K562 (cell line): Measurements from ENCODE around the gene SSR2. TPM values are rescaled to one million over a fixed set of nuclear protein-coding genes. Genes with fewer than 3 reads are reported as not detected.

Experiments
- HINFP ChIP-seq: fragments of 450-650 bp; conservative IDR thresholded peaks from 2 replicates; pipeline ENCODE4 v1.6.1; 2016; ENCODE audit warnings: missing genetic modification characterization, low read depth, mild to moderate bottlenecking, control low read depth, missing compliant biosample characterization
- IRF1 ChIP-seq: sonication (generic); formaldehyde crosslinking; IDR thresholded peaks from 2 replicates; pipeline ENCODE4 v1.8.0; 2022; ENCODE audit warnings: missing genetic modification reagents, mild to moderate bottlenecking, borderline replicate concordance
- MEIS2 ChIP-seq: fragments of 450-650 bp; IDR thresholded peaks from 2 replicates; pipeline ENCODE4 v1.6.1; 2014; ENCODE audit warnings: mild to moderate bottlenecking; ENCODE audit not compliant: partially characterized antibody
- PBX2 ChIP-seq, 2 experiments: IDR thresholded peaks in 1 of 2; conservative IDR thresholded peaks in 1 of 2; 2 replicates each; pipeline ENCODE4 v1.6.1; 2016; ENCODE audit warnings: low read depth in 2 of 2, mild to moderate bottlenecking in 1 of 2, missing compliant biosample characterization in 1 of 2, missing genetic modification characterization in 1 of 2, moderate library complexity in 1 of 2
- PCBP1 ChIP-seq: fragments of 200-400 bp; formaldehyde crosslinking; IDR thresholded peaks from 2 replicates; pipeline ENCODE4 v1.6.1; 2018; ENCODE audit warnings: mild to moderate bottlenecking, low read depth, low read length; ENCODE audit not compliant: poor library complexity, severe bottlenecking
- RCOR1 ChIP-seq, 2 experiments: IDR thresholded peaks; 2 replicates each; pipeline ENCODE4 v1.6.1; 2012; ENCODE audit warnings: low read depth in 2 of 2, low read length in 2 of 2, borderline replicate concordance in 1 of 2, improper control_type of control experiment in 1 of 2
- TCF3 ChIP-seq: sonication (generic); formaldehyde crosslinking; IDR thresholded peaks from 2 replicates; pipeline ENCODE4 v1.4.0; 2020; ENCODE audit warnings: mild to moderate bottlenecking, missing genetic modification reagents
- ZNF707 ChIP-seq: fragments of 250-450 bp; sonication (Bioruptor Pico); conservative IDR thresholded peaks from 2 replicates; pipeline ENCODE4 v1.8.0; 2022; ENCODE audit warnings: inconsistent platforms, mild to moderate bottlenecking, moderate library complexity
- polyA plus RNA-seq, 8 experiments: library from polyadenylated mRNA; depleted of rRNA in 4 of 8; stranded (reverse) in 5 of 8; unstranded in 3 of 8; fragments of >200 nt; fragmentation: Nextera tagmentation in 2 of 8; fragmentation: Illumina TruSeq in 1 of 8; extraction: Ambion mirVana in 2 of 8; extraction: Trizol in 1 of 8; gene quantifications; 2 replicates each; pipeline versions ENCODE4 v1.2.1 to v1.2.3, GENCODE V29; 2011 to 2014; ENCODE audit warnings: inconsistent platforms in 1 of 8, missing spikeins in 1 of 8
- total RNA-seq, 7 experiments: library from RNA; depleted of rRNA in 6 of 7; stranded (reverse); fragments of >200 nt in 6 of 7; fragmentation: Illumina TruSeq in 2 of 7; extraction: Trizol in 2 of 7; gene quantifications; 2 replicates each; pipeline versions ENCODE4 v1.2.1 to v1.2.3, GENCODE V29; 2011 to 2021; ENCODE audit warnings: low replicate concordance in 1 of 7
- TF ChIP-seq, protein P1 (sequence below), 2 experiments: fragments of 450-650 bp in 1 of 2; sonication (generic) in 1 of 2; formaldehyde crosslinking in 1 of 2; IDR thresholded peaks; 2 replicates each; pipeline versions ENCODE4 v1.7.1 to v1.9.0; 2016 to 2022; ENCODE audit warnings: inconsistent platforms in 1 of 2, mild to moderate bottlenecking in 1 of 2, missing genetic modification reagents in 1 of 2

Gene SSR2
- total and polyA plus RNA-seq, 9 of the 15 experiments (the other 6 are each of a cell fraction or from before 2014, with no cell fraction given) = 161 to 411 (median 240) TPM

- TF ChIP-seq, protein P1, sequence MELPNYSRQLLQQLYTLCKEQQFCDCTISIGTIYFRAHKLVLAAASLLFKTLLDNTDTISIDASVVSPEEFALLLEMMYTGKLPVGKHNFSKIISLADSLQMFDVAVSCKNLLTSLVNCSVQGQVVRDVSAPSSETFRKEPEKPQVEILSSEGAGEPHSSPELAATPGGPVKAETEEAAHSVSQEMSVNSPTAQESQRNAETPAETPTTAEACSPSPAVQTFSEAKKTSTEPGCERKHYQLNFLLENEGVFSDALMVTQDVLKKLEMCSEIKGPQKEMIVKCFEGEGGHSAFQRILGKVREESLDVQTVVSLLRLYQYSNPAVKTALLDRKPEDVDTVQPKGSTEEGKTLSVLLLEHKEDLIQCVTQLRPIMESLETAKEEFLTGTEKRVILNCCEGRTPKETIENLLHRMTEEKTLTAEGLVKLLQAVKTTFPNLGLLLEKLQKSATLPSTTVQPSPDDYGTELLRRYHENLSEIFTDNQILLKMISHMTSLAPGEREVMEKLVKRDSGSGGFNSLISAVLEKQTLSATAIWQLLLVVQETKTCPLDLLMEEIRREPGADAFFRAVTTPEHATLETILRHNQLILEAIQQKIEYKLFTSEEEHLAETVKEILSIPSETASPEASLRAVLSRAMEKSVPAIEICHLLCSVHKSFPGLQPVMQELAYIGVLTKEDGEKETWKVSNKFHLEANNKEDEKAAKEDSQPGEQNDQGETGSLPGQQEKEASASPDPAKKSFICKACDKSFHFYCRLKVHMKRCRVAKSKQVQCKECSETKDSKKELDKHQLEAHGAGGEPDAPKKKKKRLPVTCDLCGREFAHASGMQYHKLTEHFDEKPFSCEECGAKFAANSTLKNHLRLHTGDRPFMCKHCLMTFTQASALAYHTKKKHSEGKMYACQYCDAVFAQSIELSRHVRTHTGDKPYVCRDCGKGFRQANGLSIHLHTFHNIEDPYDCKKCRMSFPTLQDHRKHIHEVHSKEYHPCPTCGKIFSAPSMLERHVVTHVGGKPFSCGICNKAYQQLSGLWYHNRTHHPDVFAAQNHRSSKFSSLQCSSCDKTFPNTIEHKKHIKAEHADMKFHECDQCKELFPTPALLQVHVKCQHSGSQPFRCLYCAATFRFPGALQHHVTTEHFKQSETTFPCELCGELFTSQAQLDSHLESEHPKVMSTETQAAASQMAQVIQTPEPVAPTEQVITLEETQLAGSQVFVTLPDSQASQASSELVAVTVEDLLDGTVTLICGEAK (IDR thresholded peaks at IDR 0.05) = peak; percentile 23; the same call in 1 of the 2 replicates
- TF ChIP-seq, protein P1 (CRISPR knock-in tag; IDR thresholded peaks at IDR 0.05) = no peak
- TF ChIP-seq RCOR1 (IDR thresholded peaks at IDR 0.05; ENCODE audit: borderline replicate concordance in 1 of 2, low read depth in 2 of 2, low read length in 2 of 2) (peak in 1 of 2 experiments; percentile 65; a peak in 2 of 4 replicates), PCBP1 (no peak), PBX2 (CRISPR knock-in tag; IDR thresholded peaks at IDR 0.05; ENCODE audit: low read depth) (no peak), PBX2 (tag; conservative IDR thresholded peaks at IDR 0.05; ENCODE audit: low read depth) (peak; percentile 68), MEIS2 (peak; percentile 80), IRF1 (CRISPR knock-in tag) (no peak), ZNF707 (no peak), HINFP (tag) (no peak), TCF3 (CRISPR knock-in tag) (peak; percentile 32; the same call in 1 of the 2 replicates)
These were observed 41.0 kb downstream of the SSR2 start (continued) for GRCh38 chr1:155979597-155980343.
